HCT116 (cell line): ENCODE measurements around the gene TMTC1. TPM values are rescaled to one million over a fixed set of nuclear protein-coding genes. Genes with fewer than 3 reads are reported as not detected.

Source experiments
- ATAC-seq: fragments of 200-7000 bp; cut with Tn5 transposase; 2 replicates; pipeline ENCODE4 v1.9.1; 2020; ENCODE audit warnings: mild to moderate bottlenecking, moderate library complexity
- BruUV-seq: library from RNA; stranded (reverse); fragments of 400-500 nt; replicated peaks from 2 replicates; lab custom pipeline; 2021; lab: Mats Ljungman, UMichigan
- CTCF ChIA-PET: fragments of 300-600 bp; sonication (Branson Sonifier 250); formaldehyde crosslinking; loops from one replicate; lab custom pipeline; 2021; ENCODE audit warnings: antibody characterized with exemption; lab: Charles Lee
- POLR2A ChIA-PET: fragments of 300-600, 350-600 bp; sonication (Branson Sonifier 250); formaldehyde crosslinking; loops from one replicate; lab custom pipeline; 2021; ENCODE audit warnings: antibody characterized with exemption; lab: Charles Lee
- RAD21 ChIA-PET, 2 experiments: fragments of 300-600 bp; sonication (Branson Sonifier 250); formaldehyde crosslinking; loops; one replicate each; lab custom pipeline; 2023; ENCODE audit warnings: low total read pairs in 2 of 2; ENCODE audit not compliant: uncharacterized antibody in 2 of 2, unreplicated experiment in 2 of 2, low non-redundant PET in 1 of 2; lab: Charles Lee
- DNase-seq: peaks from one replicate; pipeline ENCODE4 v3.0.0-alpha.2; 2010; ENCODE audit warnings: low read depth, low spot score
- H2AFZ ChIP-seq: fragments of 200-600 bp; shearing (Covaris generic), sonication (generic); 2 replicates; pipeline ENCODE4 v1.6.1; 2017; ENCODE audit warnings: low read depth, mixed run types, mixed read lengths, antibody characterized with exemption, low read length; ENCODE audit not compliant: poor library complexity, severe bottlenecking
- H3K27ac ChIP-seq: 2 replicates; pipeline ENCODE4 v1.5.1; 2012; ENCODE audit warnings: low read depth, low read length
- H3K27me3 ChIP-seq: fragments of 200-600 bp; sonication (generic); 2 replicates; pipeline ENCODE4 v1.6.1; 2016; ENCODE audit warnings: mixed run types, low read length, mixed read lengths; ENCODE audit not compliant: insufficient read depth
- H3K36me3 ChIP-seq, 2 experiments: fragments of 200-500 bp in 1 of 2; fragments of 200-600 bp in 1 of 2; sonication (Bioruptor generic) in 1 of 2; sonication (generic) in 1 of 2; 2 replicates each; pipeline versions ENCODE4 v1.5.1 to v1.6.1; 2014 to 2016; ENCODE audit warnings: low read length in 2 of 2, inconsistent platforms in 1 of 2, mixed read lengths in 1 of 2, mixed run types in 1 of 2; ENCODE audit not compliant: insufficient read depth in 2 of 2, control insufficient read depth in 1 of 2
- H3K4me1 ChIP-seq, 2 experiments: fragments of 200-600 bp in 1 of 2; sonication (generic) in 1 of 2; 2 replicates each; pipeline versions ENCODE4 v1.5.1 to v1.6.1; 2012 to 2017; ENCODE audit warnings: low read length in 2 of 2, inconsistent platforms in 1 of 2, mild to moderate bottlenecking in 1 of 2, mixed read lengths in 1 of 2, mixed run types in 1 of 2, moderate library complexity in 1 of 2; ENCODE audit not compliant: insufficient read depth in 2 of 2, control insufficient read depth in 1 of 2
- H3K4me2 ChIP-seq: fragments of 200-600 bp; sonication (generic); 2 replicates; pipeline ENCODE4 v1.6.1; 2017; ENCODE audit warnings: mixed run types, low read length, mixed read lengths
- H3K4me3 ChIP-seq, 2 experiments: fragments of 200-600 bp in 1 of 2; sonication (generic) in 1 of 2; replicated peaks in 1 of 2; 2 replicates each; pipeline ENCODE4 v1.5.1; 2011 to 2016; ENCODE audit warnings: low read length in 2 of 2, control low read depth in 1 of 2, low read depth in 1 of 2, mild to moderate bottlenecking in 1 of 2, mixed read lengths in 1 of 2, mixed run types in 1 of 2
- H3K79me2 ChIP-seq: fragments of 200-600 bp; sonication (generic); 2 replicates; pipeline ENCODE4 v1.6.1; 2017; ENCODE audit warnings: mild to moderate bottlenecking, mixed run types, low read length, moderate library complexity, mixed read lengths; ENCODE audit not compliant: insufficient read depth
- H3K9ac ChIP-seq: fragments of 200-600 bp; sonication (generic); 2 replicates; pipeline ENCODE4 v1.6.1; 2016; ENCODE audit warnings: low read length, mixed read lengths
- H3K9me2 ChIP-seq: fragments of 200-600 bp; sonication (generic), shearing (Covaris generic); 2 replicates; pipeline ENCODE4 v1.6.1; 2017; ENCODE audit warnings: mixed run types, mild to moderate bottlenecking, moderate library complexity; ENCODE audit not compliant: insufficient read depth
- H3K9me3 ChIP-seq, 2 experiments: fragments of 200-500 bp in 1 of 2; fragments of 200-600 bp in 1 of 2; sonication (Bioruptor generic) in 1 of 2; sonication (generic) in 1 of 2; 2 replicates each; pipeline ENCODE4 v1.6.1; 2014 to 2017; ENCODE audit warnings: low read length in 2 of 2, mixed read lengths in 2 of 2, inconsistent platforms in 1 of 2, low read depth in 1 of 2, mild to moderate bottlenecking in 1 of 2, mixed run types in 1 of 2, moderate library complexity in 1 of 2; ENCODE audit not compliant: control insufficient read depth in 1 of 2, insufficient read depth in 1 of 2
- H4K20me1 ChIP-seq: fragments of 200-600 bp; sonication (generic), shearing (Covaris generic); 2 replicates; pipeline ENCODE4 v1.6.1; 2017; ENCODE audit warnings: mixed run types, mild to moderate bottlenecking, moderate library complexity; ENCODE audit not compliant: insufficient read depth
- CEBPB ChIP-seq: IDR thresholded peaks from 2 replicates; pipeline ENCODE4 v1.6.1; 2012; ENCODE audit warnings: low read depth
- EGR1 ChIP-seq: IDR thresholded peaks from 2 replicates; pipeline ENCODE4 v1.6.1; 2012; ENCODE audit warnings: low read depth
- ELF1 ChIP-seq: IDR thresholded peaks from 2 replicates; pipeline ENCODE4 v1.6.1; 2012; ENCODE audit warnings: low read depth, borderline replicate concordance
- FOSL1 ChIP-seq: IDR thresholded peaks from 2 replicates; pipeline ENCODE4 v1.6.1; 2012; ENCODE audit warnings: low read depth
- POLR2A ChIP-seq: IDR thresholded peaks from 2 replicates; pipeline ENCODE4 v1.7.0; 2011; ENCODE audit warnings: borderline replicate concordance; ENCODE audit not compliant: insufficient read depth, insufficient read length; ENCODE audit errors: extremely low read depth
- POLR2AphosphoS5 ChIP-seq: IDR thresholded peaks from 2 replicates; pipeline ENCODE4 v1.6.1; 2011; ENCODE audit warnings: mild to moderate bottlenecking, low read depth, low read length, moderate library complexity
- SP1 ChIP-seq: IDR thresholded peaks from 2 replicates; pipeline ENCODE4 v1.6.1; 2012; ENCODE audit warnings: low read depth
- TCF7L2 ChIP-seq: IDR thresholded peaks from 2 replicates; pipeline ENCODE4 v1.7.0; 2011; ENCODE audit warnings: borderline replicate concordance, inconsistent platforms; ENCODE audit not compliant: insufficient read depth, insufficient read length; ENCODE audit errors: extremely low read depth
- ZBTB33 ChIP-seq: IDR thresholded peaks from 2 replicates; pipeline ENCODE4 v1.6.1; 2011; ENCODE audit warnings: mild to moderate bottlenecking, low read length, moderate library complexity; ENCODE audit not compliant: insufficient replicate concordance; ENCODE audit errors: extremely low read depth
- ZNF274 ChIP-seq: fragments of 200-500 bp; sonication (Bioruptor generic); IDR thresholded peaks from 2 replicates; pipeline ENCODE4 v1.6.1; 2014; ENCODE audit warnings: mild to moderate bottlenecking, low read depth, low read length, inconsistent platforms
- intact Hi-C: fragments of 100-400 bp; cut with micrococcal nuclease; formaldehyde crosslinking; loops from 2 replicates; pipeline ENCODE4 v1.10.0; 2022
- total RNA-seq: library from RNA; stranded (reverse); gene quantifications from one replicate; pipeline ENCODE4 v1.2.1, GENCODE V29; 2021; ENCODE audit not compliant: unreplicated experiment
- TF ChIP-seq, protein P1 (sequence below): IDR thresholded peaks from 2 replicates; pipeline ENCODE4 v1.6.1; 2012; ENCODE audit warnings: low read depth

The TMTC1 gene
- total RNA-seq, 1 experiment from 2014 or later: 2.0 TPM

DNA sequence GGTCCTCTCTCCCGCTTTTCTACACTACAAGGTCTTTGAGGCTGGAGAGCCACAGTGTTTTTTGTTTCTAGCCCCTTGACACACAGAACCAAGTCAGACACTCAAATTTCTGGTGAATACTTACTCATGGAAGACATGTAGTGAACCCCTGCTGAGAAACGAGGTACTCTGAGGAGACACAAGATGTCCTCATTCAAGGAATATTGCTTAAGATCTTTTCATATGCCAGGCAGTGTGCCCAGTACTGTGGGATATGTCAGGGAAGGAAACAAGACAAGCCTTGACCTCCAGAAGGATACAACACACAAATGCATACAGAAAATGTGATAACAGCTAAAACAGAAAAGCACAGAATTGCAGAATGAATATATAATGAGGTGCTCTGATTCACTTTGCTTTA is 75.9 kb downstream of the TMTC1 start:
- H3K9me2 ChIP-seq: no peaks in the 10 kb centered on the region
- H3K4me3 ChIP-seq: no peak overlapping the region
- RAD21 ChIA-PET: no interaction called here
- intact Hi-C loops: no loop called here
- no peaks in the 10 kb centered on the region for H3K9me3 ChIP-seq
- POLR2A ChIA-PET: no interaction called here
- H3K27me3 ChIP-seq: no peaks in the 10 kb centered on the region
- DNase-seq (no peak), ATAC-seq (no peak)
- H2AFZ ChIP-seq: no peak overlapping the region
- H3K27ac ChIP-seq: no peak overlapping the region
- no peak overlapping the region for H3K9ac ChIP-seq
- no peak overlapping the region for H3K4me2 ChIP-seq
- no peak for TF ChIP-seq ZBTB33
- TF ChIP-seq CEBPB: no peak
- TF ChIP-seq, protein P1, sequence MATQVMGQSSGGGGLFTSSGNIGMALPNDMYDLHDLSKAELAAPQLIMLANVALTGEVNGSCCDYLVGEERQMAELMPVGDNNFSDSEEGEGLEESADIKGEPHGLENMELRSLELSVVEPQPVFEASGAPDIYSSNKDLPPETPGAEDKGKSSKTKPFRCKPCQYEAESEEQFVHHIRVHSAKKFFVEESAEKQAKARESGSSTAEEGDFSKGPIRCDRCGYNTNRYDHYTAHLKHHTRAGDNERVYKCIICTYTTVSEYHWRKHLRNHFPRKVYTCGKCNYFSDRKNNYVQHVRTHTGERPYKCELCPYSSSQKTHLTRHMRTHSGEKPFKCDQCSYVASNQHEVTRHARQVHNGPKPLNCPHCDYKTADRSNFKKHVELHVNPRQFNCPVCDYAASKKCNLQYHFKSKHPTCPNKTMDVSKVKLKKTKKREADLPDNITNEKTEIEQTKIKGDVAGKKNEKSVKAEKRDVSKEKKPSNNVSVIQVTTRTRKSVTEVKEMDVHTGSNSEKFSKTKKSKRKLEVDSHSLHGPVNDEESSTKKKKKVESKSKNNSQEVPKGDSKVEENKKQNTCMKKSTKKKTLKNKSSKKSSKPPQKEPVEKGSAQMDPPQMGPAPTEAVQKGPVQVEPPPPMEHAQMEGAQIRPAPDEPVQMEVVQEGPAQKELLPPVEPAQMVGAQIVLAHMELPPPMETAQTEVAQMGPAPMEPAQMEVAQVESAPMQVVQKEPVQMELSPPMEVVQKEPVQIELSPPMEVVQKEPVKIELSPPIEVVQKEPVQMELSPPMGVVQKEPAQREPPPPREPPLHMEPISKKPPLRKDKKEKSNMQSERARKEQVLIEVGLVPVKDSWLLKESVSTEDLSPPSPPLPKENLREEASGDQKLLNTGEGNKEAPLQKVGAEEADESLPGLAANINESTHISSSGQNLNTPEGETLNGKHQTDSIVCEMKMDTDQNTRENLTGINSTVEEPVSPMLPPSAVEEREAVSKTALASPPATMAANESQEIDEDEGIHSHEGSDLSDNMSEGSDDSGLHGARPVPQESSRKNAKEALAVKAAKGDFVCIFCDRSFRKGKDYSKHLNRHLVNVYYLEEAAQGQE: no peak
- TF ChIP-seq POLR2A: no peak
- no peak for TF ChIP-seq ELF1
- no peak for TF ChIP-seq TCF7L2
- TF ChIP-seq SP1: no peak
- TF ChIP-seq ZNF274: no peak
- no peak for TF ChIP-seq EGR1
- no peak for TF ChIP-seq POLR2AphosphoS5
- TF ChIP-seq FOSL1: no peak
- H3K36me3 ChIP-seq: no peaks in the 10 kb centered on the region
- no peaks in the 10 kb centered on the region for H4K20me1 ChIP-seq
- H3K4me1 ChIP-seq: no peaks in the 10 kb centered on the region
- CTCF ChIA-PET: no interaction called here
- H3K79me2 ChIP-seq: no peaks in the 10 kb centered on the region
- no TSS peak for BruUV-seq
